Measurements from ENCODE around the gene PDZRN4. TPM values are rescaled to one million over a fixed set of nuclear protein-coding genes. Genes with fewer than 3 reads are reported as not detected.

Gene PDZRN4
- total RNA-seq, 1 donor, result not detected

GRCh38 chr12:41228066-41228820 is 40.1 kb downstream of the PDZRN4 start:
- Histone ChIP-seq H3K36me3 (ENCODE audit: insufficient read depth, low read length) (no peaks in the 10 kb centered on the region), H3K79me2 (ENCODE audit: insufficient read depth, low read length) (no peaks in the 10 kb centered on the region), H2AFZ (ENCODE audit: low read length) (no peak overlapping the region), H3K4me1 (ENCODE audit: insufficient read depth, low read length) (no peaks in the 10 kb centered on the region), H3K27me3 (ENCODE audit: insufficient read depth, low read length) (no peaks in the 10 kb centered on the region), H3K4me3 (ENCODE audit: insufficient read depth, low read length) (no peak overlapping the region), H3K27ac (ENCODE audit: low read depth, low read length) (no peak overlapping the region), H3K9me3 (ENCODE audit: low read depth, low read length) (no peaks in the 10 kb centered on the region), H3K4me2 (ENCODE audit: insufficient read depth, low read length) (no peak overlapping the region), H4K20me1 (ENCODE audit: insufficient read depth, low read length) (no peaks in the 10 kb centered on the region)
- DNase-seq (ENCODE audit: insufficient read length, low spot score, missing footprints), result no peak
- no peak for TF ChIP-seq CTCF (IDR thresholded peaks at IDR 0.05; ENCODE audit: extremely low read depth, low read depth, low read length)

GRCh38 chr12:41230756-41231155 is 42.6 kb downstream of the PDZRN4 start:
- Histone ChIP-seq H2AFZ (ENCODE audit: low read length) (no peak overlapping the region), H3K79me2 (ENCODE audit: insufficient read depth, low read length) (no peaks in the 10 kb centered on the region), H3K4me2 (ENCODE audit: insufficient read depth, low read length) (no peak overlapping the region), H3K27ac (ENCODE audit: low read depth, low read length) (no peak overlapping the region), H3K27me3 (ENCODE audit: insufficient read depth, low read length) (no peaks in the 10 kb centered on the region), H3K4me3 (ENCODE audit: insufficient read depth, low read length) (no peak overlapping the region), H3K36me3 (ENCODE audit: insufficient read depth, low read length) (no peaks in the 10 kb centered on the region), H3K4me1 (ENCODE audit: insufficient read depth, low read length) (no peaks in the 10 kb centered on the region), H4K20me1 (ENCODE audit: insufficient read depth, low read length) (no peaks in the 10 kb centered on the region), H3K9me3 (ENCODE audit: low read depth, low read length) (no peaks in the 10 kb centered on the region)
- DNase-seq (ENCODE audit: insufficient read length, low spot score, missing footprints), result no peak
- no peak for TF ChIP-seq CTCF (IDR thresholded peaks at IDR 0.05; ENCODE audit: extremely low read depth, low read depth, low read length)

GRCh38 chr12:41234692-41235091 is 46.6 kb downstream of the PDZRN4 start:
- Histone ChIP-seq H3K27ac (ENCODE audit: low read depth, low read length) (no peak overlapping the region), H4K20me1 (ENCODE audit: insufficient read depth, low read length) (no peaks in the 10 kb centered on the region), H3K4me2 (ENCODE audit: insufficient read depth, low read length) (no peak overlapping the region), H3K4me3 (ENCODE audit: insufficient read depth, low read length) (no peak overlapping the region), H2AFZ (ENCODE audit: low read length) (no peak overlapping the region), H3K36me3 (ENCODE audit: insufficient read depth, low read length) (no peaks in the 10 kb centered on the region), H3K27me3 (ENCODE audit: insufficient read depth, low read length) (no peaks in the 10 kb centered on the region), H3K4me1 (ENCODE audit: insufficient read depth, low read length) (no peaks in the 10 kb centered on the region), H3K79me2 (ENCODE audit: insufficient read depth, low read length) (no peaks in the 10 kb centered on the region), H3K9me3 (ENCODE audit: low read depth, low read length) (no peaks in the 10 kb centered on the region)
- TF ChIP-seq CTCF (IDR thresholded peaks at IDR 0.05; ENCODE audit: extremely low read depth, low read depth, low read length), result no peak
- no peak for DNase-seq (ENCODE audit: insufficient read length, low spot score, missing footprints)

GRCh38 chr12:41242603-41243002 is 54.5 kb downstream of the PDZRN4 start:
- Histone ChIP-seq H3K36me3 (ENCODE audit: insufficient read depth, low read length) (no peaks in the 10 kb centered on the region), H3K27me3 (ENCODE audit: insufficient read depth, low read length) (no peaks in the 10 kb centered on the region), H3K79me2 (ENCODE audit: insufficient read depth, low read length) (no peaks in the 10 kb centered on the region), H3K4me1 (ENCODE audit: insufficient read depth, low read length) (no peaks in the 10 kb centered on the region), H3K9me3 (ENCODE audit: low read depth, low read length) (no peaks in the 10 kb centered on the region), H3K4me2 (ENCODE audit: insufficient read depth, low read length) (no peak overlapping the region), H4K20me1 (ENCODE audit: insufficient read depth, low read length) (no peaks in the 10 kb centered on the region), H3K27ac (ENCODE audit: low read depth, low read length) (no peak overlapping the region), H2AFZ (ENCODE audit: low read length) (no peak overlapping the region), H3K4me3 (ENCODE audit: insufficient read depth, low read length) (no peak overlapping the region)
- no peak for TF ChIP-seq CTCF (IDR thresholded peaks at IDR 0.05; ENCODE audit: extremely low read depth, low read depth, low read length)
- no peak for DNase-seq (ENCODE audit: insufficient read length, low spot score, missing footprints)
